SK-N-MC (cell line): ENCODE data around the gene CD177.
"Not testable (repeated sequence)": the region's sequence is repeated elsewhere in the genome, so short reads cannot be mapped to it uniquely, and the experiment has no call there.

ENCODE experiments used
- EZH2 ChIP-seq: fragments of 200-600 bp; sonication (generic); IDR thresholded peaks from one replicate; pipeline ENCODE4 v1.6.1; 2017; ENCODE audit warnings: antibody characterized with exemption
- FOXP2 ChIP-seq: optimal IDR thresholded peaks from 2 replicates; pipeline ENCODE3; 2011; ENCODE audit warnings: mild to moderate bottlenecking, moderate library complexity; ENCODE audit not compliant: insufficient read depth; ENCODE audit errors: extremely low read length, control extremely low read depth
- POLR2AphosphoS5 ChIP-seq: IDR thresholded peaks from 2 replicates; pipeline ENCODE4 v1.6.1; 2012; ENCODE audit warnings: mild to moderate bottlenecking, low read depth, low read length, borderline replicate concordance

DNA sequence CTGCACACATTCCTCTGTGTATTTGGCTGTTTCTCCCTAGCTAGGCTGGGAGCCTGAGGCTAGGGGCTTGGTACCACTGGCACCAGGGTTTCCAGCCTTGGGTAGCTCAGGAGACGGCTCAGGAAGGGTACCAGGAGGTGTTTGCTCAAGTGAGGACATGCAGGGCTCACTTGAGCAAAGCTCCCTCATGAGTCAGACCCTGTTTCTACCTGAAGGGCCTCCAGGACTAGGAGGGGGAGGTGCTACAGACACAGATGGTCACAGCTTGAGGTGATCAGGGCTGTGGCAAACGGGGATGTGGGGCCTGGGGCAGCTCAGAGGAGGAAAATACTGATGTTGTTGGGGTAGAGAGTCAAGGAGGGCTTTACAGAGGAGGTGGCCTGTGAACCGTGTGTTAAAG lies 3.3 kb downstream of the CD177 start:
- TF ChIP-seq POLR2AphosphoS5, EZH2, FOXP2: not testable (repeated sequence)
